Measurements from ENCODE around the gene TRAF3.
A peak's percentile ranks its signal among the peaks of the same experiment; 100 is the strongest.
"Not testable (repeated sequence)": the region's sequence is repeated elsewhere in the genome, so short reads cannot be mapped to it uniquely, and the experiment has no call there.

The TRAF3 gene

DNA sequence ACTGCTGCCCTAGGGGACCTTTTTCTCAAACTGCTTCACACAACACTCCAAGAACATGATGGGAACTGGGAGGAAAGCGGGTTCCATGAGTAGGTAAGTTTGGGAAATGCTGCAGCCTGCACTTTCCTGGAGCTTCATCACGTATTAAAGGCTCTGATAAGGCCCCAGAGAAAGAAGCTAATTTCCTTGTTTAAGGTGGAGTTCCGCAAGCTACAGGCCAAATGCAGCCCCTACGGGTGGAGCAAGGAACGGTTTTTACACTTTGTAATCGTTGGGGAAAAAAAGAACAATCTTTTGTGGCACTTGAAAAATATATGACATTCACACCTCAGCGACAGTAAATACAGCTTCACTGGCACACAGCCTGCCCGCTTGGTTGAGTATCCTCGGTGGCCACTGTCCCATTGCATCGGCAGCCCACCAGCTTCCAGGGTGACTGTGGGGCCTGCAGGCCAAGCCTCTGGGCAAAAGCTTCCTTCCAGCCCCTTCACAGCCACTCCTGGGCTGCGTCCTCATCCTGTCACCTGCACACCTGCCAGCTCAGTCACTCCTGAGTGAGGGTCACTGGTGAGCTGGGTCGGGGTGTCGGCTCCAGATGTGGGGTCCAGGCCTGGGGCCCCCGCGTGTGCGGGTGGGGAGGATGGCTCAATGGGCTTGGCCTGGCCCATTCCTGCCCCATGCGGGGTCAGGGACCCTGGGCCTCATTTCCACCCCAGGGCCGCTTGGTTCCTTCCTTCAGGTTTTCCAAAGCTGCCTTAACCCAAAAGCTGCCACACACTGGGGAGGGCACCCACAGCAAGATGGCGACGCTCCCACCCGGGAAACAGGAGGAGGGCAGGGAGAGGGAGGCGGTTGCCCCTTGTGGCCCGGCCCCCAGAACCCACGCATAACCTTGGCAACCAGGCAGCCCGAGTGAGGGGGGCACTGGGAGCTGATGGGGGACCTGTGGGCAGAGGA, 147.7 kb downstream of the TRAF3 start:
- DNase-seq (ENCODE audit: low read depth) = no peak

DNA sequence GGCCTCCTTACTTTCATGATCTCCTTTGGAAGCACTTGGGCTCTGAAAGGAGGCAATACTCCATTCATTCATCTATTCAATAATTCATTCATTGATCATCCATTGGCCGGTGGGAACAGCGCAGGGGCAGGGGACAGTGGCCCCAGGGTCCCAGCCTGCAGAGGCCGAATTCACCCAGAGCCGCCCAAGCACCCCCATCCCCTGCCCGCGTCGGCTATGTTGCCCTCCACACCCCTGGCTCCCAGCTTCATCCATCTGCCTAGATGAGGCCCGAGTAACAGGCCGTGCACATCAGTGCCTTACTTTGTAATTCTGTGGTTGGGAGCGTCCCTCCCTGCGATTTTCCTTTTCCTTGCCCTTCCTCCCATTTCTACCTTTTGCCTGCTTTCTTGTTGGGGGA, 148.4 kb downstream of the TRAF3 start:
- no peak for DNase-seq (ENCODE audit: low read depth)

DNA sequence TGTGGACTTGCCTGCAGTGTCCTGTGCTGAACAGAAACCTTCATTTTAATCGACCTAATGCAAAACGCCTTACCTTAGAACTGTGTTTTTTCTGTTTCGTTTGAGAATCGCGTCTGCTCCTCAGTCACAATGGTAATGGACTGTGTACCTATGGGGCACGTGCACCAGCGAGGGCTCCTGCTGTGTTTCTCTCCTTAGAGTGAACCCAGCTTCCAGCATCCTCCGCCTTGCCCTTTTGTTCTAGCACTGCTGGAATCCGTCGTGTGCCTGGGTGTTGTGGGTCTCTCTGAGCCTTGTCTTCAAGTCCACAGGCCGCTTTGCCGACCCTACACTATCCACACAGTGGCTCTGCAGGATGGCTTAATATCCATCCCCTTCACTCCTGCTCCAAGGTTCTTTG, 148.9 kb downstream of the TRAF3 start:
- no peak for DNase-seq (ENCODE audit: low read depth)

DNA sequence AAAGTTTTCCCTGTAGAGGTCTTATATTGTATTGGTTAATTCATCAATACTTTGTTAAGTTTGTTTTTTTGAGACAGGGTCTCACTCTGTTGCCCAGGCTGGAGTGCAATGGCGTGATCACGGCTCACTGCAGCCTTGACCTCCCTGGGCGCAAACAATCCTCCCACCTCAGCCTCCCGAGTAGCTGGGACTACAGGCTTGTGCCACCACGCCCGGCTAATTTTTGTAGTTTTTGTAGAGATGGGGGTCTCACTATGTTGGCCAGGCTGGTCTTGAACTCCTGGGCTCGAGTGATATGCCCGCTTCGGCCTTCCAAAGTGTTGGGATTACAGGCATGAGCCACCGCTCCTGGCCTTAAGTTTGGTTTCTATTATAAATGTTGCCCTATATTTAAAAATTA, 149.6 kb downstream of the TRAF3 start:
- not testable (repeated sequence) for DNase-seq (ENCODE audit: low read depth)

DNA sequence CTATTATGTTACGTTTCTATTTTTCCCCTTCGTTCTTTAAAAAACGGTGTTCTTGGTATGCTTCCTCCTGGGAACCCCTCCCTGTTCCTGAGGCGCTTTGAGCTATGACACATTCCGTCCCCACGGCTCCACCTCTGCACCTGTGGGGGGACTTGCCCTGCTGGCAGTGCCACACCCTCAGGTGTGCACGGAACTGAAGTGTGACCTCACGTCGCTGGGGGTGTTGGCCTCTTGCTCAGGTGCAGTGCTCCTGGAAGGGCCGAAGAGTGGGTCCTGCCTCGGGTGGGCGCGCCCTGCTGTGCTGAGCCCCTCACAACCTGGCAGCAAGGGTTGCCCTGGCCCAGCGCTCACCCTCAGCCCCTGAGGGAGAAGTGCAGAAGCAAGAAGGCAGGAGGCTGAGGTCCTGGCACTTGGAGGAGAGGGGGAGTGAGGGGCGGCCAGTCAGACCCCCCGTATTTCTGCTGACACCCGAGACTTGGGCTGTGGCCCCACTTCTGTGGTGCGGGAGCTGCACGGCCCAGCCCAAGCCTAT, 150.2 kb downstream of the TRAF3 start:
- no peak for DNase-seq (ENCODE audit: low read depth)

DNA sequence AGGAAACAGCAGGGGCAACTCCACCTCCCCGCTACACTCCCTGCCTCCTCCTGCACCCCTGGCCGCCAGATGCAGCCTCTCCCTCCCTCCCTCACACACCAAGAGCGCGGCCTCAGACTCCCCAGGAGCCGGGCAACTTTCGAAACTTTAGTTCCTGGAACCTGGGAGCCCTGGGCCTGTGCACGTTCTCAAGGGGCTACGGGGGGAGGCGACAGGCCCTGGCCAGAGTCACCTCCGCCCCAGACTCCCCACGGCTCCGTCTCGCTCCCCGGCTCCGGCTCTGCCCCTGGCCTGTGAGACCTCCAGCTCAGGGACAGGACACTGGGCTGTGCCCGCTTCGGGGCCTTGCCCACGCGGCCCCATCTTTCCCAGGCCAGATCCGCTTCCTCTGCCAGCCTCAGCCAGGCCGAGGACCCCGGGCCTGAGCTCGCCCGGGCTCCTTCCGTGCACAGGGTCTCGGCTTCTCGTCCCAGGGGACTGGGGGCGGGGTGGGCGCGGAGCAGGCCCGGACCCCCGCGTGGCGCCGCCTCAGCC, 150.7 kb downstream of the TRAF3 start:
- no peak for DNase-seq (ENCODE audit: low read depth)

DNA sequence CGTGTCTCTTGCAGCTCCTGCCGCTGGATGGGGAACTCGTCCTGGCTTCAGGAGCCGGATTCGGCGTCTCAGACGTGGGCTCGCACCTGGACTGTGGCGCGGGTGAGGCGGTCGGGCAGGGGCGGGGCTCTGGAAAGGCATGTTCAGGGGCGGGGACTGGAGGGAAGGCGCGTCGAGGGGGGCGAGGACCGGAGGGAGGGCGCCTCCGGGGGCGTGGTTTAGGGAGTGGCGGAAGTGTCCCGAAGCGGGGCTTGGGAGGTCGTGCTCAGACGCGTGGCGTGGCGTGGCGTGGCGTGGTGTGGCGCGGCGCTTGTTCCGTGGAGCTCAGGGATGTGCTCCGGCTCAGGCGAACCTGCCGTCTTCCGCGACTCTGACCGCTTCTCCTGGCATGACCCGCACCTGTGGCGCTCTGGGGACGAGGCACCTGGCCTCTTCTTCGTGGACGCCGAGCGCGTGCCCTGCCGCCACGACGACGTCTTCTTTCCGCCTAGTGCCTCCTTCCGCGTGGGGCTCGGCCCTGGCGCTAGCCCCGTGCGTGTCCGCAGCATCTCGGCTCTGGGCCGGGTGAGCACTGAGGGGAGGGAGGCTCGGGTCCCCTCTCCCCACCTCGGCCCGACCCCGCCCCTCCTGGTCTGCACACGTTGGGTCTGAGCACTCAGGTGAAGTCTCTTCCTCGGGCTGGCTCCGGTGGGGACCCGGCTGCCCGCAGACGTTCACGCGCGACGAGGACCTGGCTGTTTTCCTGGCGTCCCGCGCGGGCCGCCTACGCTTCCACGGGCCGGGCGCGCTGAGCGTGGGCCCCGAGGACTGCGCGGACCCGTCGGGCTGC, 151.4 kb downstream of the TRAF3 start:
- peak; percentile 66 for DNase-seq (ENCODE audit: low read depth)

DNA sequence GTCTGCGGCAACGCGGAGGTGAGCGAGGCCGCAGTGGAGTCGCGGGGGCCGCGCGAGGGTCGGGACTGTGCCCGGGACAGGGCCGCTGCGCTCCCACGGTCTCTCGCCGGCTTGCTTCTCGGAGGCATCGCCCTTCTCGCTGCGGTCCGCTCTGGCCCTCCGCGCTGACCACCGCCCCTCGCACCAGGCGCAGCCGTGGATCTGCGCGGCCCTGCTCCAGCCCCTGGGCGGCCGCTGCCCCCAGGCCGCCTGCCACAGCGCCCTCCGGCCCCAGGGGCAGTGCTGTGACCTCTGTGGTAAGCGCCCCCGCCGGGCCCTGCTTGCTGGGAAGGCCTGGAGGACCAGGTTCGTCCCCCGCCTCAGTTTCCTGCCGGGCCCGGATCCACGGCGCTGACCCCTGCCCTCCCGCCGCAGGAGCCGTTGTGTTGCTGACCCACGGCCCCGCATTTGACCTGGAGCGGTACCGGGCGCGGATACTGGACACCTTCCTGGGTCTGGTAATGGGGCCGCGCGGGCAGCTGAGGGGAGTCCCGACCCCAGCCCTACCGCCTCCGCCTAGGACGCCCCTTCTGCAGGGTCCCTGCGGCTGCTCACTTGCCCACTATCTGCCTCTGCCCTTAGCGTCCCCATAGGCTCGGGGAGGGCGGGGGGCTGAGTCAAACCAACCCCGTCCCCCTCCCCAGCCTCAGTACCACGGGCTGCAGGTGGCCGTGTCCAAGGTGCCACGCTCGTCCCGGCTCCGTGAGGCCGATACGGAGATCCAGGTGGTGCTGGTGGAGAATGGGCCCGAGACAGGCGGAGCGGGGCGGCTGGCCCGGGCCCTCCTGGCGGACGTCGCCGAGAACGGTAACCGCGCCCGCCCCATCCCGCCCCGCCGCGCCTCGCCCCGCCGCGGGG, 152.2 kb downstream of the TRAF3 start:
- DNase-seq (ENCODE audit: low read depth) = no peak

DNA sequence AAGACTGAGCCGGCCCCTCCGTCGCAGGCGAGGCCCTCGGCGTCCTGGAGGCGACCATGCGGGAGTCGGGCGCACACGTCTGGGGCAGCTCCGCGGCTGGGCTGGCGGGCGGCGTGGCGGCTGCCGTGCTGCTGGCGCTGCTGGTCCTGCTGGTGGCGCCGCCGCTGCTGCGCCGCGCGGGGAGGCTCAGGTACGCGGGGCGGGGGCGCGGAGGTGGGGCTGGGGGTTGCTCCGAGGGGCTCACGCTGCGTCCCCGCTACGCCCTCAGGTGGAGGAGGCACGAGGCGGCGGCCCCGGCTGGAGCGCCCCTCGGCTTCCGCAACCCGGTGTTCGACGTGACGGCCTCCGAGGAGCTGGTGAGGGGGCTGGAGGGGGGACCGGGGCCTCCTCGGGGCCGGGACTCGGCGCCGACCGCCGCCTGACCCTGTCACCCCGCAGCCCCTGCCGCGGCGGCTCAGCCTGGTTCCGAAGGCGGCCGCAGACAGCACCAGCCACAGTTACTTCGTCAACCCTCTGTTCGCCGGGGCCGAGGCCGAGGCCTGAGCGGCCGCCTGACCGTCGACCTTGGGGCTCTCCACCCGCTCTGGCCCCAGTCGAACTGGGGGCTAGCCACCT, 153.0 kb downstream of the TRAF3 start:
- no peak for DNase-seq (ENCODE audit: low read depth)

DNA sequence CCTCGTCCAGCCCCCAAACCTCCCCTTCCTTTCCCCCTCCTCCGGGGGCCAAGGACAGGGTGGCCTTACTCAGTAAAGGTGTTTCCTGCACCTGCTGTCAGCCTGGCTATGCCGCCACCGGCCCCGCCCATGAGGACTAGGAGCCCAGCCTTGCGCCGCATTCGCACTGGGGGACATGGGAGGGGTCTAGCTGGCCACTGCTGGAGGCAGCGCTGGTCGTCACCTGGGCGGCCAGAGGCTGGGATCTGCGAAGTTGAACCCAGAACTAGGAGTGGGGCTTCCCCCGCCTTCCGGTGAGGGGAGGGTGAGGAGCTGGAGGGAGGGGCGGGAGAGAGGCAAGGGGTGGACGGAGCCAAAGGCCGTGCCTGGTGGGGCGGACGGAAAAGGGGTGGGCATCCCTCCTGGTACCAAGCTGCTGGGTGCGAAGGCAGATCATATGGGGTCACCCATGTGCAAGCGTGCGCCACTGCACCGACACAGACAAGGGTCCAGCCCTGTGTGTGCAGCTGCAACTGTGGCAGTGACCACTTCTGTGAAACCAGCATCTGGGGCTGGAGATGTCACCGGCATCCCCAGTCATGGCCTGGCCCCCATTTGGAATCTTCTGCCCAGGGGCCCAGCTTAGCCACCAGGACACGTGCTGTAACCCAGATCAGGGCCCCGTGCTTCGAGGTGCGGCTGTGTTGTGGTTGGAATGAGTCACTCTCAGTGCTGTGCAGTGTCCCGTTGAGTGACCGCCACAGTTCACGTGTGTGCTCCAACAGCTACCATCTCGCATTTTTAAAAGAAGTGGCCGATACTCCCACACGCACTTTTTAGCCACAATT, 153.7 kb downstream of the TRAF3 start:
- no peak for DNase-seq (ENCODE audit: low read depth)

DNA sequence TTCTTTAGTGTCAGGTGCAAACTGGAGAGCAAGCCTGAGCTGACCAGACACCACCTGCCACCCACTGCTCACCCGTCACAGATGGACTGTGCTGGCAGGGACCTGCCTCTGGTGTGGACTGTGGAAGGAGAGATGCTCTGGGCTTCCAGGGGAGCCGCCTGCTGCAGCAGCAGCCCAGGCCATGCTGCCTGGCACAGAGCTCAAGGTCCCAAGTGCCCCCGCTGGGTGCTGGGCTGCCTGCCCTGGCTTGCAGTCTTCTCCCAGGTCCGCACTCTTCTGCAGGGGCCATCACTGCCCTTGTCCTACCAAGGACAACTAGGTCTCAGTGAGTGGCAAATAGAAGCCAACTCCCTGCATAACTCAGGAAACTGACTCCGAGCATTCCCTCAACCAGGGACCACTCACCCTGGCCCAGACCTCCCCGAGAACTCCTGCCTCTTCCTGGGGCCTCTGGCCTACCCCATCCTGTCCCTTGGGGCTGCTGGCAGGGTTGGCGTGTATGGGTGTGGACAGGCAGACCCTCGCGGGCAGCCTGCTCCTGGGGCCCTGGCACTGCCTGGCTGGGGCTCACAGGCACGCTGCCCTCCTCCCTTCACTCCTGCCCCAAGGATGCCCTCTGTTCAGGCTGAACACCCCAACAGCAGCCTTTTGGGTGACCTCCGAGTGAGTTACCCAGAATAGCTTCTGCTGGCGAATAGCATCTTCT, 154.5 kb downstream of the TRAF3 start:
- DNase-seq (ENCODE audit: low read depth) = no peak

DNA sequence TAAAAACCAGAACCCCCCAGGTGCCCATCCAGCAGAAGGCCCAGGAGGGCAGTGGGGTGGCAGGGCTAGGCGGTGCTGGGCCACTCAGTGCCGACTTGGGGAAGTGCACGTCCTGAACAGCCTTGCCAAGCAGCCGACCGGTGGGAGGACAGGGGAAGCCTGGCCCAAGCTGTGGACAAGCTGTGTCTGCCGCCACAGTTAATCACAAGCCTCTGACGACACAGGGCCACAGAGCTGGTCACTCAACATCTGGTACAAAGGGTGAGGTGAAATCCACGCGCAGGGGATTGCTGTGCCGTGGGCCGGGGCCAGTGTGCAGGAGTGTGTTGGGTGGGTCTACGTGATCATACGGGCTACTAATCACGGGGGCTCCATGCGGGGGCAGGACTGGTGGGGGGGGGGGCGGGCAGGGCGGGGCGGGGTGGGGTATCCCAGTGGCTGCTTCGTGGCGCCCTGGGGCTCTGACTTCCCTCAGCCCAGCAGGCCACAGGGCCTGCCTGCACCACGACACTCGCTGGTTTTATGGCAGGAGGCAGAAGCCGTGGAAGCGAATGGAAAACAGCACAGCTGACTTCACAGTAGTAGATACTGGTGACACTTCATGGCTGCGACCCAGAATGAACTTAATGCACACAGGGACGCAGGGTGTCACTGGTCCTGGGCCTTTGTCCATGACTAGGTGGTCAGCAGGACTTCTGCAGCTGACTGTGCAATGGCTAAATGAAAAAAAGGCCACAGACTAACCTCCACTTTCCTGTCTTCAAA, 155.4 kb downstream of the TRAF3 start:
- DNase-seq (ENCODE audit: low read depth) = no peak

DNA sequence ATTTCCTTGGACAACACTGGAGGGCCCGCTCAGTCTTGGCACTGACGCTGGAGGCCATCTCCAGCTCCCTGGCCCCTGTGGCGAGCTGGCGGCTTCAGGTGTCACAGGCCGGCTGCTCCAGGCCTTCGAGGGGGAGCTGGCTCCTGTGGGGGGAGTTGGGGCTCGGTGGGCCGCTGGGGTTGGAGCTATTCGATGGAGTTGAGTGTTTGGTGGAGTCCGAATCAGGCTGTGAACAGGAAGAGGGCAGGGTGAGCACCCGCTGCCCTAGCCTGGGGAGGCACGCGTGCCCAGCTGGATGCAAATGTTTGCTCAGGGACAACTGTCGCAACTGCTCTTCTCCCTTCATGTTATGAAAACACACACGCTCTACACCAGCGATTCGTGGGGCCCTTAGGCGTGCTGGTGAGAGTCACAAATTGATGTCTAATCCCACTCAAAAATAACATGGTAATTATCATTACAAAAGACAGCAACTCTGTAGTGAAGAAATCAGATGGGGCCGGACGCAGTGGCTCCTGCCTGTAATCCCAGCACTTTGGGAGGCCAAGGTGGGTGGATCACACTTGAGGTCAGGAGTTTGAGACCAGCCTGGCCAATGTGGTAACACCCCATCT, 156.5 kb downstream of the TRAF3 start:
- no peak for DNase-seq (ENCODE audit: low read depth)

DNA sequence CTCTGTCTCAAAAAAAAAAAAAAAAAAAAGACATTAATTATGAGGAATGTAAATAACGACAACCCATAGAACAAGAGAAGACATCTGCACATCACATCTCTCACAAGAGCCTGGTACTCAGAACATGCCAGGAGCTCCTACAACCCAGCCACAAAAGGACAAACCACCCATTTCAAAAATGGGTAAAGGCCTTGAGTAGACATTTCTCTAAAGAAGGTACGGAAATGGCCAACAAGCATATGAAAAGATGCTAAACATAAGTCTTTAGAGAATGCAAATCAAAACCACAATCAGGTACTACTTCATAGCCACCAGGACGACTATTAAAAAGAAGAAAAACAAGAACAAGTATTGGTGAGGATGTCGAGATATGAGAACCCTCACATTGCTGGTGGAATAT, 158.5 kb downstream of the TRAF3 start:
- no peak for DNase-seq (ENCODE audit: low read depth)

DNA sequence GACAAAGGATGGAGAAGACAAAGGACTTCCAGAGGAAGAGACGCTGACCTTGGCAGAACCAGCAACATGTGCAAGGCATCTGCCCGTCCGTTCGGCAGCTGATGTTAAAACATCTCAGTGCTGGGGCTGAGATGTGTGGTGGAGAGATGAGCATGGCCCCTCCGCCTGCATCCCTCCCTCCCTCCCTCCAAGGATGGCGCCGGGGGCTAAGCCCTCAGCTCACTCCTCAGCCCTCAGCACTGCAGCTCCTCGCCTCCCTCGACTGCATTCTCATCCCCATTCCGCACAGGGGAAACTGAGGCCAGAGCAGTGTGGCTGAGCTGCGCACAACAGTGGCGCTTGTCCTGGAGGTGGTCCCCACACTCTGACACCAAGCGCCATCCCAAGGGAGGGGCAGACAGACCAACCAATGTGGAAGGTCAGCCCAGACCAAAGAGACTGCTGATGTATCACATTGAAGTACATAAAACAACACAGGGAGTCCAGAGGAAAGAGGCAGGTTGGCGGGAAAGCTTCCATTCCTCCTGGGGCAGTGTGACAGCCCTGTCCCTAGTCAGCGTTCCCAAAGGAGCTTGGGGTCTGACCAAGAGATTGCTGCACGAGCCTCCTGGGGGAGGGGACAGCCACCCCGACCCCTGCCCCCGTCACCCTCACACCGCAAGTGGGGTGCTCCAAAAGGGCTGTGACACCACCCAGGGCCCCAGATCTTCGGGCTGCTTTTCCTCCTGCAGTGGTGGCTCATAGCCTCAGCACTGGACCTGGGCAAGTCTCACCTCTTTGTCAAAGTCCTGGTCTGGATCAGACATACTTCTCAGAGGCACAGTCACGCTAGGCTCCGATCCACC, 160.3 kb downstream of the TRAF3 start:
- DNase-seq (ENCODE audit: low read depth) = no peak

DNA sequence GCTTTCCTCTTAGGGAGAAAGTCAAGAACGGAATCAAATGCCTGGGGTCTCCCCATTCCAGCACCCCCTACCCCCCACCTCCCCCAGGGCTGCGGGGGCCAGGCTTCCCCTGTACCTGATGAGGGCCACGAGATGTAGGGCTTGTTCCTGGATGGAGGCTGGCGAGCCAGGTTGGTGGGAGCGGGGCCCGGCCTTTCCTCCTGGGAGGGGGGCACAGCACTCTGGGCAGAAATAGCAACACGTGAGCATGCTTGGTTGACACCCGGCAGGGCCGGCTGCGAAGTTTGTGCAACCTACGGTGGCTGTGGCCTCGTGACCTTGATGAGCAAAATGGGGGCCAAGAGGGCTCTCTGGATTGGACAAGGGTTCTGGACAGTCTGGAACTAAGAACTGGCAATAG, 160.9 kb downstream of the TRAF3 start:
- DNase-seq (ENCODE audit: low read depth) = no peak

DNA sequence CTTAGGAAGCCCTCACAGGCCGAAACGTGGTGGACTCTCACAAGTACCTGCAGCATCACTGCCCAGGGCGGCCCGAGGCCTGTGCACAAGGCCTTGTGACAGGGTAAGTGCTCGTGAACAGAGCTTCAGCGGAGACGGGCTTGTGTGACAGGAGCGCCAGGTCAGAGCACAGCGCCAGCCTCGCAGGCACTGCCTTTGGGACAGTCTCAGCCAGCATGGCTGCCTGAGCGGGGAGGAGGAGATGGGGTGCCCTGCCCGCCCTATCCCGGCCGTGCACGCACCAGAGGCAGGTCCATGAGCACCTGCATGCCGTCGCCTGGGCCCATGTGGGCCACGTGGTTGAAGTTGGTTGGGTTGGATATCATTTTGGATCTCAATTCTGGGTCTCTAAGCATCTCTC, 162.1 kb downstream of the TRAF3 start:
- DNase-seq (ENCODE audit: low read depth) = no peak

All from stimulated activated CD8-positive, alpha-beta memory T cell treated with anti-CD3 and anti-CD28 coated beads, Interleukin-12 subunit alpha, Interleukin-12 subunit beta, amount 100 ng/mL, for 4 hours (primary cell).